DMS114 treated with DMSO at 0.1 percent for 48 hours (cell line): ENCODE results near the gene ZNF491.
"Not testable (repeated sequence)": the region's sequence is repeated elsewhere in the genome, so short reads cannot be mapped to it uniquely, and the experiment has no call there.

Experiments
- DNase-seq: peaks from one replicate; lab custom pipeline; 2025; ENCODE audit not compliant: unreplicated experiment; lab: John Stamatoyannopoulos, UW

Gene ZNF491

DNA sequence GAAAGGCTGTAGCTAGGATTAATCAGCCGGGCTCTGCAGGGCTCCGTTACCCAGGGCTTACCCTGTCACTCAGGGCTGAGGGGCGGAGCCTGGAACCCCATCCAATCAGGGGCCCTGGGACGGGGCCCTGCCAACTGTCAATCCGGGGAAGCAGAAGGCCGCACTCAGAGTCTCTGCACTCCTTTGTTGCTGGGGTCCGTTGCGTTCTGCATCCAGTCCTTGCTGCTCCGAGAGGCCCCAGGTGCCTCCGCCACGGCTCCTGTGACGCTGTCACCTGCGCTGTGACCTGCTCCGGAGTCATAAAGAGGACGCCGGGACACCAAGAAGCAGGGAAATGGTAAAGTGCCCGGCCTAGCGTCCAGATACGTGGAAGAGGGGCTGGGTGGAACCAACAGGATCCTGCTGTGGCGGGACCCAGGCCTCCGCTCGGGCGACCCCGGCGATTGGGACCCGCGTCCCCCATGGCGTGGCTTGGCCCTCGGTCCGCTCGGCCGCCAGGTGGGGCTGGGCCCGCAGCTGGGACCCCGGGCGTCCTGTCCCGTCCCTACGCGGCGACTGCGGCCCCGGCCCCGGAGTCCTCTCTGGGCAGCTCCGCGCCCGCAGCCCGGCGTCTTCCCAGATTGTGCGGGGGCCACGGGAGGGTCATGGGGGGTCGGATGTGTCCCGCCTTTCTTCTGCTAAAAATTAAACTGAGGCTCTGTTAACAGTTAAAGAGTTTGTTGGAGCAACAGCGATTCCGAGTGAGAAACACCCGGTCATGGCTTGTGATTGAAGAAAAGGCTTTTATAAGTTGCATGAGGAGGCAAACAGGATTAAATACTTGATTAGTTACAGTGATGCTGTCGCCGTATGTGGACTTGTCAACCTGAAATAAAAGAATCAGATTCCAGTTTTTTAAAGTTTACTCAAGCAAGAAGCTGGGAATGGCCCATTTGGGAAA is at the start of gene ZNF491:
Gene ZNF491, plus strand, starts transcription at position 133 of the 940 bp plus-strand sequence. CDS start 7,431 bp downstream, outside the sequence.
- peak; percentile 53 for DNase-seq

DNA sequence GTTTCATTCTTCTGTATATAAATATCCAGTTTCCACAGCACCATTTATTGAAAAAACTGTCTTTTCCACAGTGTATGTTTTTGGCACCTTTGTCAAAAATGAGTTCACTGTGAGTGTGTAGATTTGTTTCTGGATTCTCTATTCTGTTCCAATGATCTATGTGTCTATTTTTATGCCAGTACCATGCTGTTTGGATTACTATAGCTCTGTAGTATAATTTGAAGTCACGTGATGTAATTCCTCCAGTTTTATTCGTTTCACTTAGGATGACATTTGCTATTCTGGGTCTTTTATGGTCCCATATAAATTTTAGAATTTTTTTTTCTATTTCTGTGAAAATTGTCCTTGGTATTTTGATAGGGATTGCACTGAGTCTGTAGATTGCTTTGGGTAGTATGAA is 48.6 kb upstream of the ZNF491 start:
- DNase-seq: no peak

DNA sequence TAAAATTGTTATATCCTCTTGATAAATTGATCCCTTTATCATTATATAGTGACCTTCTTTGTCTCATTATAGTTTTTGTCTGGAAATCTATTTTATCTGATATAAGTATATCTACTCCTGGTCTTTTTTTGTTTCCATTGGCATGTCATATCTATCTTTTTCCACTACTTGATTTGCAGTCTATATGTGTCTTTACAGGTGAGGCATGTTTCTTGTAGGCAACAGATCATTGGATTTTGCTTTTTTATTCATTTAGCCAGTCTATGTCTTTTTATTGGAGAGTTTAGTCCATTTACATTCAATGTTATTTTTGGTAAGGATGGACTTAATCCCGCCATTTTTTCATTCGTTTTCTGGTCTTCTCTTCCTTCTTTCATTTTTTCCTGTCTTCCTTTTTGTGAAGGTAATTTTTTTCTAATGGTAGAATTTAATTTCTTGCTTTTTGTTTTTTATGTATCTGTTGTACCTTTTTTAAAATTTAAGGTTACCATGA is 46.0 kb upstream of the ZNF491 start:
- DNase-seq: no peak

DNA sequence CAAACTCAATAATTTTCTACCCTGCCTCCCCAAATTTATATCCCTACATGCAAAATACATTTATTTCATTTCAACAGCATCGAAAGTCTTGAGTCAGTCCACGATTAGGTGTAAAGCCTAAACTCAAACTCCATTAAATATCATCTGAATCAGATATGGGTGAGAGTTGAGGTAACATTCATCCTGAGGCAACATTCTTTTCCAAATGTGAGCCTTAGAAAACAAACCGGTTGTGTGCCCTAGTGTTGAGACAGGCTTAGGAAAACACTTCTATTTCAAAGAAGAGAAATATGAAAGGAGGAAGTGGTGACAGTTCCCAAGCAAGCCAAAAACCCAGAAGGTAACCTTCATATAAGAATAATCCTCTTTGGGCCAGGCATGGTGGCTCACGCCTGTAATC is 43.7 kb upstream of the ZNF491 start:
- no peak for DNase-seq

DNA sequence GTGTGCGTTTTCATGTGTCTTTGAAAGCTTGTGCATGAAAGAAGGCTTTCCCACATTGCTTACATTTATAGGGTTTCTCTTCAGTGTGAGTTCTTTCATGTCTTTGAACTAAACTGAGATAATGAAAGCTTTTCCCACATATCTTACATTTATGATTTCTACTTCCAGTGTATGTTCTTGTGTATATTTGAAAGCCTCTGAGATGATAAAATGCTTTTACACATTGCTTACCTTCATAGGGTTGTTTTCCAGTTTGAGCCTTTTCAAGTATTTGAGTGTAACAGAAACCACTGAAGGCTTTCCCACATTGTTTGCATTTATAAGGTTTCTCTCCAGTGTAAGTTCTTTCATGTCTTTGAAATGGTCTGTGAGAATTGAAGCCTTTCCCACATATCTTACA is 41.4 kb upstream of the ZNF491 start:
- no peak for DNase-seq

DNA sequence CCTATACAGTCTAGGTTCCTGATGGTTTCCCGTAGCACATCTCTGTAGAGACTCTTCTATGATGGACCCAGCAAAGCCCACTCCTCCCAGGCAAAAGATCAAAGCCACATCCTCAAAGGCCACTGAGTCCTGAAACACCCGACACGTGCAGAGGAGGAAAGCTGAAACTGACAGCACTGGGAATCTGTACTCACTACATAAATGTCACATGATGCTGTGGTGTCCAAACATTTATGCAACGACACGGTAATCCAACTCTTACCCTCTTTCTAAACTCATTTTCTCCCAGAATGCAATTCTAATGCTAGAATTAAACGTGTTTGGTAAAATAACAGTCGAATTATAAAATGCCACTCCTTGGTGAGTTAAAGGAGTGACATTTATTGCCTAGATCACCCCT is 38.5 kb upstream of the ZNF491 start:
- no peak for DNase-seq

DNA sequence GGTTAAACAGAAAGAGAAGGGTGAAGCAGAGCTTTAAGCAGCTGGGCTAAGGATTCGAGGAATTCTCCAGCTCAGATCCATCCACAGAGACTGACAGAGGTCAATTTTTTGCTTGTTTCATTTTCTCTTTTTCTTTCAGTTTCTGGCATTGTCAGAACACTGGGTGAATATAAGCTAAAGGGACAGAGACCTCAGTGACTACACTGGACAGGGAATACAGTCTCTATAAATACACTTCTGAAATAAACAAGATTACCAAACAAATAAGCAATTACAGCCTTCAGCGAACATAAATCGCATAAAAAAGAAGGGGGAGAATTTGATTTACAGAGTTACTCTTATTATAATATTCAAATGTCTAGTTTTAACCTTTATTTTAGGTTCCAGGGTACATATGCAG is 35.2 kb upstream of the ZNF491 start:
- DNase-seq: no peak

DNA sequence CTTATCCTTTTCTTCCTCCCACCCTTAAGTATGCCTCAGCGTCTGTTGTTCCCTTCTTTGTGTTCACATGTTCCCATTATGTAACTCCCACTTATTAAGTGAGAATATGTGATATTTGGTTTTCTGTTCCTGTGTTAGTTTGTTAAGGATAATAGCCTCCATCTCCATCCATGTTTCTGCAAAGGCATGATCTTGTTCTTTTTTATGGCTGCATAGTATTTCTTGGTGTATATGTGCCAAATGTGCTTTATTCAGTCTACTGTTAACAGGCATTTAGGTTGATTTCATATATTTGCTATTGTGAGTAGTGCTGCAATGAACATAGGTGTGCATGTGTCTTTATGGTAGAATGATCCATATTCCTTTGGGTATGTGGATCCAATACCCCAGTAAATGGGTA is 34.7 kb upstream of the ZNF491 start:
- DNase-seq: no peak

DNA sequence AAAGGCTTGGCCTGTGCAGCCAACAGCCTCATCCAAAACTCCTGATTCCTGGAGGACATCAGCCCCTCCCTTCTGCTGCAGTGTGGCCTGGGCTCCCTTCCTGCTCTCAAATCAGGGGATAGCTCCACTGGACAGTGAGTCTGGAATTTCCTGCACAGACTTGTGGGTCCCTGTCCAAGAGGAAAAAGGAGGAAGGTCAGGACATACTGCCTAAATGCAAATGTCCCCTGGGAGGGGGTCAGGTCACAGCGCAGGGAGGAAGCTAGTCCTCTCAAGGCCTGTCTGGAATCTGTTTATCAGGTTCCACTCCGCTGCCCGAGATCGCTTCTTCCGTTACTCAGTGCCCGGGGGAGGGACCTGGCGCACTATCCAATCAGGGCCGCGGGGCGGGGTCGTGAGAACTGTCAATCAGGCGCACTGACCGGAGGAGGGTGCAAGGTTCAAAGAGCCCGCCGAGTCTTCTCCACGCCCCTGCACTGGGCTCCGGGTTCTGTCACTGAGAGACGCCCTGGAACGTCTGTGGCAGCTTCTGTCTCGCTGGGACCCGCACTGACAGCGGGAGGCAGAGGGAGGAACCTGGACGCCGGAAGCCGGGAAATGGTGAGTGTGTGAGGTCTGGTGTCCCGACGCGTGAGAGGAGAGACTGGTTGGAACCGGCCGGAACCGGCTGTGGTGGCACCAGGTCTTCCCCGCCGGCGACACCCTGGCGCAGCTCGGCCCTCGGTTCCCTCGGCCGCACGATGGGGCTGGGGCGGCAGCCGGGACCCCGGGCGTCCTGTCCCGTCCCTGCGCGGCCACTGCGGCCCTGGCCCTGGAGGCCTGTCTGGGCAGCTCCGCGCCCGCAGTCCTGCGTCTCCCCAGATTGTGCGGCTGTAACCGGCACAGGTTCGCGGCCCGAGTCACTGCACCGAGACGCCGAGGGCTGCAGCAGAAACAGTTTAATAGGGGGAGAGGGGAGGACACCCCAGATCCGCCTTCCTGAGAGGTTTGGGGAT is 31.4 kb upstream of the ZNF491 start, which contains the start of gene ZNF441:
Gene ZNF441, plus strand, starts transcription at position 404 of the 995 bp plus-strand sequence. Its CDS starts 194 bp downstream, at position 598.
- DNase-seq: peak; percentile 79

DNA sequence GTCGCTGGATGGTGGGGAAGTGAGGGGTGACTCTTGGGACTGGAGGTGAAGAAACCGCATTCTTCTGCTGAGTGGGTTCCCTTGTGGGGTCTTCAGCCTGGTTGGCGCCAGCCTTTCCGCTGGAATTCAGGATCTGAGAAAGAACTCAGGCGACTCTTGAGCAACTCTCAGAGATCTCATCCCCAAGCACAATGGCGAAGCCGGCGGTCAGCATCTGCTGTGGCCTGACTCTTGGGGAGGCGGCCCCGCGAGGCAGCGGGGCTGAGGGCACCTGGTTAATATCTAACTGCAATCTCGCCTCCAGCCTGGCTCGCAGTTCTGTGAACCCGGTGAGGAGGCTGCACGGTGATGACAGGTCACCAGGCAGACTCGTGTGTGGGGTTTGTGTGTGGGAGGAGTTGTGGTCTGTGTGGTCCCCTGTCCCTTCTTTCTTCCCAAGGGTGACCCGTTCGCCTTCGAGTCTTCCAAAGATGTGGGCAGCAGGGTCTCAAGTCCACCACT is 30.6 kb upstream of the ZNF491 start:
- no peak for DNase-seq

DNA sequence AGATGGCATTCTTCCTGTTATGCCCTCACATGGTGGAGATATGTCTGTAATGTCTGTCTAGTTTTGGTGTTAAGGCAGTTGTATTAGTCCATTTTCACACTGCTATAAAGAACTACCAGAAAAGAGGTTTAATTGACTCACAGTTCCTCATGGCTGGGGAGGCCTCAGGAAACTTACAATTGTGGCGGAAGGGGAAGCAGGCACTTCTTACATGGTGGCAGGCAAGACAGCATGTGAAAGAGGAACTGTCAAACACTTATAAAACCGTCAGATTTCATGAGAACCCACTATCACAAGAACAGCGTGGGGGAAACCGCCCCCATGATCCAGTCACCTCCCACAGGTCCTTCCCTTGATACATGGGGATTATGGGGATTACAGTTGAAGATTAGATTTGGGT is 28.3 kb upstream of the ZNF491 start:
- DNase-seq: no peak

DNA sequence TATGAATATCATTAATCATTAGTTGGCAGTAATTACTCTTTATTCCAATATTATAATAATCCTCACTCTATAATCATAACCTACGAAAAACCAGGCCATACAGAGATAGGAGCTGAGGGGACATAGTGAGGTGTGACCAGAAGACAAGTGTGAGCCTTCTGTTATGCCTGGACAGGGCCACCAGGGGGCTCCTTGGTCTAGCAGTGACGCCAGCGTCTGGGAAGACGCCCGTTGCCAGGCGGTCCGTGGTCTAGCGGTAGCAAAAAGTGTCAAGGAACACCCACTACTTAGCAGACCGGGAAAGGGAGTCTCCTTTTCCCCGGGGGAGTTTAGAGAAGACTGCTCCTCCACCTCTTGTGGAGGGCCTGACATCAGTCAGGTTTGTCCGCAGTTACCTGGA is 26.8 kb upstream of the ZNF491 start:
- not testable (repeated sequence) for DNase-seq

DNA sequence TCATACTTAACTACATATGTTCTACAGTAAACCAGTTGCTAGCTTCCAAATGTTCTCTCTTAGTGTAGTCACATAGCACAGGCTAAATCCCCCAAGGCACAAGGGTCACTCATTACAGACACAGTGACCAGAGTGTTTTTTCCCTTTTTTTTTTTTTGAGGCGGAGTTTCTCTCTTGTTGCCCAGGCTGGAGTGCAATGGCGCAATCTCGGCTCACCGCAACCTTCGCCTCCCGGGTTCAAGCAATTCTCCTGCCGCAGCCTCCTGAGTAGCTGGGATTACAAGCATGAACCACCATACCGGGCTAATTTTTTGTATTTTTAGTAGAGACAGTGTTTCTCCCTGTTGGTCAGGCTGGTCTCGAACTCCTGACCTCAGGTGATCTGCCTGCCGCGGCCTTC is 21.7 kb upstream of the ZNF491 start:
- not testable (repeated sequence) for DNase-seq

DNA sequence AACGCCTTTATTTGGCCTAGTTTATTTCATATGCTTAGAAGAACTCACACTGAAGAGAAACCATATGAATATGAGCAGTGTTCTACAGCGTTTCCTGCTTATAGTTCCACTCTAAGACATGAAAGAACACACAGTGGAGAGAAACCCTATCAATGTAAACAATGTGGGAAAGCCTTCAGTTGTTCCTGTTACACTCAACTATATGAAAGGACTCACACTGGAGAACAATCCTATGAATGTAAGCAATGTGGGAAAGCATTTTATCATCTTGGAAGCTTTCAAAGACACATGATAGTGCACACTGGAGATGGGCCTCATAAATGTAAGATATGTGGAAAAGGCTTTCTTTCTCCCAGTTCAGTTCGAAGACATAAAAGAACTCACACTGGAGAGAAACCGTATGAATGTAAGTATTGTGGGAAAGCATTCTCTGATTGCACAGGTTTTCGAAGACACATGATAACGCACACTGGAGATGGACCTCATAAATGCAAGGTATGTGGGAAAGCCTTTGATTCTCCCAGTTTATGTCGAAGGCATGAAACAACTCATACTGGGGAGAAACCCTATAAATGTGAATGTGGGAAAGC is 17.8 kb upstream of the ZNF491 start:
- DNase-seq: no peak

DNA sequence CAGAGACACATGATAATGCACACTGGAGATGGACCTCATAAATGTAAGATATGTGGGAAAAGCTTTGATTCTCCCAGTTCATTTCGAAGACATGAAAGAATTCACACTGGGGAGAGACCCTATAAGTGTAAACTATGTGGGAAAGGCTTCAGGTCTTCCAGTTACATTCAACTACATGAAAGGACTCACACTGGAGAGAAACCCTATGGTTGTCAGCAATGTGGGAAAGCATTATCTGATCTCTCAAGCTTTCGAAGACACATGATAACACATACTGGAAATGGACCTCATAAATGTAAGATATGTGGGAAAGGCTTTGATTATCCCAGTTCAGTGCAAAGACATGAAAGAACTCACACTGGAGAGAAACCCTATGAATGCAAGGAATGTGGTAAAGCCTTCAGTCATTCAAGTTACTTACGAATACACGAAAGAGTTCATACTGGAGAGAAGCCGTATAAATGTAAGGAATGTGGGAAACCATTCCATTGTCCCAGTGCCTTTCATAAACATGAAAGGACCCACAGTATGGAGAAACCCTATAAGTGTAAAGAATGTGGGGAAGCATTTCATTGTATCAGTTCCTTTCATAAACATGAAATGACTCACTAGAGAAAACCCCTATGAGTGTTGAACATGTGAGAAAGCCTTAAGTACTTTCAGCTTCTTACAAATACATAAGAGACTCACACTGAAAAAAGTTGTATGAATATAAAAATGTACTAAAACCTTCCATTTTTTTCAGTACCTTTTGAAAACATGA is 16.8 kb upstream of the ZNF491 start:
- no peak for DNase-seq

DNA sequence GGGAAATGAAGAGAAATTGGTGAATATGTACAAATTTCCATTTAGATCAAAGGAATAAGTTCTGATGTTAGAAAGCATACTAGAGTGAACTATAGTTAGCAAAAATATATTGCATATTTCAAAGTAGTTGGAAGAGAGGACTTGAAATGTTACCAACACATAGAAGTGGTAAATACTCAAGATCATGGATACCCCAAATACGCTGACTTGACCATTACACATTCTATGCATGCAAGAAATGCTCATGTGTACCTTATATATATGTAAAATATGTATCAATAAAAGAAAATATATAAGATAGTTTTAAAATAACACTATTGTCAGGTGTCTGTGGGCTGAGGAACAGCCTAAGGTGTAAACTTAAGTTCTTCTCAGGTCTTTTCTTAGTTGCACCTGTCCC is 14.6 kb upstream of the ZNF491 start:
- DNase-seq: no peak

DNA sequence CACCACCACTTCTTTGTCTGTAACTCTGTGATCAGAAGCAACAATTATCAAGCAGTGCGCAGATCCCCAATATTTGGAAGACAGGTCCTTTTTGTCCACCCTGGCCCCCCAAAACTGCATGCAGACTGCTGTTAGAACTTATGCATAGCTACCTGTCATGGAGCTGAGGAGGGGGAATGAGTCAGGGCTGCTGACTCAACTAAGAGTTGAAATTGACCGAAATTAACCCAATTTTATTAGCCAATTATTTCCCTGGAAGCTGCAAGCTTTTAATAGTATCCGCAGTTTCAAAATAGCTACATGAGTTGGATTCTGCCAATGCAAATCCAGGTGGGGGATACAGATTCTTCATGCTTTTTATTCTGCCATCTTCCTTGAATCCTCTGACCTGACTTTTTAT is 14.0 kb upstream of the ZNF491 start:
- no peak for DNase-seq

DNA sequence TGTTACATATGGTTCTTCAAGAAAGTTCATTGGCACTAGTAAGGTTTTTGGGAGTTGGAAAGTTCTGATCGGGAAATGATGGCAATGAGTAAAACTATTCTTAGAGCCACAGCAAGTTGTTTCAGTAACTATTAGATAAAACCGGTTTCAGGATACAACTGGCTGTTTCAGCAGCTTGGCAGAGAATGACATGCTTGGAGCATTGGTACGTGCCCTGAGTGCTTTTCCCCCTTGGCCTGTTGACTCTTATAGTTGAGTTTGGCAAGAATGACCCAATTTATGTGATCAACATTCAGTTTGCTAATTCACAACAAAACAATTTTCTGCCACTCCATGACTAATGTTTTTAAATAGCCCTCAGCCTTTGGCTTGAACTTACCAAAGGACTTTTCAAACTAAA is 10.8 kb upstream of the ZNF491 start:
- DNase-seq: no peak

DNA sequence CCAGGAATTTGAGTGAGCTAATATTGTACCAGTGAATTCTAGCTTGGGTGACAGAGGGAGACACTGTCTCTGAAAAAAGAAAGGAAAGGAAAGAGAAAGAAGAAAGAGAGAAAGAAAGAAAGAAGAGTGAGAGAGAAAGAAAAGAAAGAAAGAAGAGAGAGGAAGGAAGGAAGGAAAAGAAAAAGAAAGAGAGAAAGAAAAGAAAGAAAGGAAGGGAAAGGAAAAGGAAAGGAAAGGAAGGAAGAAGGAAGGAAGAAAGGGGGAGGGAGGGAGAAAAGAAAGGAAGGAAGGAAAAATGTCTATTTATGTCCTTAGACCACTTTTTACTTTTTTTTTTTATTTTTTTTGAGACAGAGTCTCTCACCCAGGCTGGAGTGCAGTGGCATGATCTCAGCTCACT is 5.4 kb upstream of the ZNF491 start:
- DNase-seq: no peak

DNA sequence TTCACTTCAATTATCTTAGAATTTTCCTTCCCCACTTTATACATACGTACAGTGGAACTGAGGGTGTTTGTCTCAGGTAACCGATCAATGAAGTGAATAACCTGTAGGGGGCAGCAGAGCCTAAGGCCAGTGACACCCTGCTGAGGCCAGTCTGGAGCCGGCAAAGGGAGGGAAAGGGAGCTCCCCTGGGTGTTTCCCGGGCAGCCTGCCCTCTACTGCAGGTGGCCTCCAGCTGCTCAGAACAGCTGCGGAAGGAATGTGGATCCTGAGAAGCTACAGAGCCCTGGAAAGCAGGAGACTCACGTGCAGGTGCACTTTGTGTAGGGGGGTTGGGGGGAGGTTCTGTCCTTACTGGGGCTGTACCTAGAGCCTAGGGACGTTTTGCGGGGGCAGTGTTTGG is 832 bp upstream of the ZNF491 start:
- DNase-seq: peak; percentile 9
